ENCODE results near the gene CLSTN1.

DNA sequence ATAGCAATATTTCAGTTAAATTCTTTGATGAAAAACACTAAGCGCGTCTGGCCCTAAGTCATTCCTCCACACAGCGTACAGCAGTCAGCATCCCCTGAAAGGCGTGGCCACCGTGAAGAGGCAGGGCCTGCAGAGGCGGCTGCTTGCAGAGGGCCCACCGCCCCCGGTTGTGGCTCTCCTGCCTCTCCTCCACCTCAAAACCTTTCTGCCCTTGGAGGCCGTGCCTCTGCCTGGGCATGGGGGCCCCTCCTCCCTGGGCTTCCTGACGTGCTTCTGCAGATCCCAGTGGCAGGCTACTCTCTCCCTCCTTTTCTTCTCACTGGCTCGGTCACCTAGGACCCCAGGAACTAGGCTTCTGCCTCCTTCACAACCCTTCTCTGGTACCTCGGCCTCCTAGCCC is 16.2 kb downstream of the CLSTN1 start:
- TF ChIP-seq, protein P1, sequence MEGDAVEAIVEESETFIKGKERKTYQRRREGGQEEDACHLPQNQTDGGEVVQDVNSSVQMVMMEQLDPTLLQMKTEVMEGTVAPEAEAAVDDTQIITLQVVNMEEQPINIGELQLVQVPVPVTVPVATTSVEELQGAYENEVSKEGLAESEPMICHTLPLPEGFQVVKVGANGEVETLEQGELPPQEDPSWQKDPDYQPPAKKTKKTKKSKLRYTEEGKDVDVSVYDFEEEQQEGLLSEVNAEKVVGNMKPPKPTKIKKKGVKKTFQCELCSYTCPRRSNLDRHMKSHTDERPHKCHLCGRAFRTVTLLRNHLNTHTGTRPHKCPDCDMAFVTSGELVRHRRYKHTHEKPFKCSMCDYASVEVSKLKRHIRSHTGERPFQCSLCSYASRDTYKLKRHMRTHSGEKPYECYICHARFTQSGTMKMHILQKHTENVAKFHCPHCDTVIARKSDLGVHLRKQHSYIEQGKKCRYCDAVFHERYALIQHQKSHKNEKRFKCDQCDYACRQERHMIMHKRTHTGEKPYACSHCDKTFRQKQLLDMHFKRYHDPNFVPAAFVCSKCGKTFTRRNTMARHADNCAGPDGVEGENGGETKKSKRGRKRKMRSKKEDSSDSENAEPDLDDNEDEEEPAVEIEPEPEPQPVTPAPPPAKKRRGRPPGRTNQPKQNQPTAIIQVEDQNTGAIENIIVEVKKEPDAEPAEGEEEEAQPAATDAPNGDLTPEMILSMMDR (IDR thresholded peaks at IDR 0.05) = no peak
- TF ChIP-seq TAF1 (IDR thresholded peaks at IDR 0.05; ENCODE audit: borderline replicate concordance, low read depth, low read length) = no peak
- TF ChIP-seq RFX5 (IDR thresholded peaks at IDR 0.05; ENCODE audit: low read length) = no peak
- TF ChIP-seq, protein P2, sequence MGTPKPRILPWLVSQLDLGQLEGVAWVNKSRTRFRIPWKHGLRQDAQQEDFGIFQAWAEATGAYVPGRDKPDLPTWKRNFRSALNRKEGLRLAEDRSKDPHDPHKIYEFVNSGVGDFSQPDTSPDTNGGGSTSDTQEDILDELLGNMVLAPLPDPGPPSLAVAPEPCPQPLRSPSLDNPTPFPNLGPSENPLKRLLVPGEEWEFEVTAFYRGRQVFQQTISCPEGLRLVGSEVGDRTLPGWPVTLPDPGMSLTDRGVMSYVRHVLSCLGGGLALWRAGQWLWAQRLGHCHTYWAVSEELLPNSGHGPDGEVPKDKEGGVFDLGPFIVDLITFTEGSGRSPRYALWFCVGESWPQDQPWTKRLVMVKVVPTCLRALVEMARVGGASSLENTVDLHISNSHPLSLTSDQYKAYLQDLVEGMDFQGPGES (IDR thresholded peaks at IDR 0.05; ENCODE audit: low read depth, low read length) = no peak
- TF ChIP-seq SMC3 (IDR thresholded peaks at IDR 0.05; ENCODE audit: low read depth, low read length) = no peak
- no peak for TF ChIP-seq TCF12 (IDR thresholded peaks at IDR 0.05)
- TF ChIP-seq YY1 (IDR thresholded peaks at IDR 0.05; ENCODE audit: low read depth) = no peak
- TF ChIP-seq RAD21 (IDR thresholded peaks at IDR 0.05; ENCODE audit: low read length) = no peak
- no peak for TF ChIP-seq EP300 (IDR thresholded peaks at IDR 0.05; ENCODE audit: borderline replicate concordance in 1 of 2, low read depth in 1 of 2, low read length in 1 of 2)
- TF ChIP-seq, protein P3, sequence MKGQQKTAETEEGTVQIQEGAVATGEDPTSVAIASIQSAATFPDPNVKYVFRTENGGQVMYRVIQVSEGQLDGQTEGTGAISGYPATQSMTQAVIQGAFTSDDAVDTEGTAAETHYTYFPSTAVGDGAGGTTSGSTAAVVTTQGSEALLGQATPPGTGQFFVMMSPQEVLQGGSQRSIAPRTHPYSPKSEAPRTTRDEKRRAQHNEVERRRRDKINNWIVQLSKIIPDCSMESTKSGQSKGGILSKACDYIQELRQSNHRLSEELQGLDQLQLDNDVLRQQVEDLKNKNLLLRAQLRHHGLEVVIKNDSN (IDR thresholded peaks at IDR 0.05; ENCODE audit: borderline replicate concordance, low read depth) = no peak
- no peak for TF ChIP-seq GABPA (IDR thresholded peaks at IDR 0.05; ENCODE audit: low read depth)
- TF ChIP-seq FOSL2 (IDR thresholded peaks at IDR 0.05; ENCODE audit: borderline replicate concordance, low read depth) = no peak

All from SK-N-SH (cell line).